Fibroblast of lung (primary cell): ENCODE results near the gene TSHZ3.

ENCODE experiments used
- EZH2 ChIP-seq: IDR thresholded peaks from 2 replicates; pipeline ENCODE4 v1.5.1; 2012; ENCODE audit warnings: low read length, control low read depth, mild to moderate bottlenecking; ENCODE audit errors: missing control alignments
- TF ChIP-seq, protein P1 (sequence below), 2 donors: IDR thresholded peaks in 1 of 2; conservative IDR thresholded peaks in 1 of 2; 1 replicate in 1 of 2; 2 replicates in 1 of 2; pipeline ENCODE4 v1.5.1; 2011 to 2012; ENCODE audit warnings: low read length in 2 of 2, control low read depth in 1 of 2, inconsistent platforms in 1 of 2, low read depth in 1 of 2, mild to moderate bottlenecking in 1 of 2

DNA sequence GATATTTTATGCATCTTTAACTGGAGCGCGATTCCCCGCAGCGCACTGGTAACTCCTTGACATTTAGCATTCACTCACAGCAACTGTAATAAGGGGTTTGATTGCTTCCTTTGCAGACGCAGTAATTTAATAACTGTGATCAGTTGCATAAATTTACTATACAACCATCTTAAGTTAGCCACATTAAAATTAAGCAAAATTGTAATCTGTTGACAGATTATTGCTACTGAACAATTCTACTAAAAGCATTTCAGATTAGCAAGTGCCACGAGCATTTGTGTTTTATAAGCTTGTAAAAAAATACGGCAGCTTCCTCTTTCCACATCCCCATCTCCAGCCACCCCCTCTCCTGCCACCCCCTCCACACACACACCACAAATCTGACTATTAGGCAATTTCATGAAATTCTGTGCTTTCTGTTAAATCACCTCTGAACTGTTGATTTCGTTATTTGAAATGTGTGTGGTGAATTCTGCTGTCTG, 44.4 kb downstream of the TSHZ3 start:
- no peak for TF ChIP-seq EZH2
- TF ChIP-seq, protein P1, sequence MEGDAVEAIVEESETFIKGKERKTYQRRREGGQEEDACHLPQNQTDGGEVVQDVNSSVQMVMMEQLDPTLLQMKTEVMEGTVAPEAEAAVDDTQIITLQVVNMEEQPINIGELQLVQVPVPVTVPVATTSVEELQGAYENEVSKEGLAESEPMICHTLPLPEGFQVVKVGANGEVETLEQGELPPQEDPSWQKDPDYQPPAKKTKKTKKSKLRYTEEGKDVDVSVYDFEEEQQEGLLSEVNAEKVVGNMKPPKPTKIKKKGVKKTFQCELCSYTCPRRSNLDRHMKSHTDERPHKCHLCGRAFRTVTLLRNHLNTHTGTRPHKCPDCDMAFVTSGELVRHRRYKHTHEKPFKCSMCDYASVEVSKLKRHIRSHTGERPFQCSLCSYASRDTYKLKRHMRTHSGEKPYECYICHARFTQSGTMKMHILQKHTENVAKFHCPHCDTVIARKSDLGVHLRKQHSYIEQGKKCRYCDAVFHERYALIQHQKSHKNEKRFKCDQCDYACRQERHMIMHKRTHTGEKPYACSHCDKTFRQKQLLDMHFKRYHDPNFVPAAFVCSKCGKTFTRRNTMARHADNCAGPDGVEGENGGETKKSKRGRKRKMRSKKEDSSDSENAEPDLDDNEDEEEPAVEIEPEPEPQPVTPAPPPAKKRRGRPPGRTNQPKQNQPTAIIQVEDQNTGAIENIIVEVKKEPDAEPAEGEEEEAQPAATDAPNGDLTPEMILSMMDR (conservative IDR thresholded peaks at IDR 0.05 in 1 of 2, IDR thresholded peaks at IDR 0.05 in 1 of 2; ENCODE audit: low read depth in 1 of 2, low read length in 2 of 2), result no peak
